Astrocyte of the cerebellum (primary cell): ENCODE measurements around the gene TENM4.

ENCODE experiments used
- DNase-seq: peaks from one replicate; pipeline ENCODE4 v3.0.0-alpha.2; 2011; ENCODE audit warnings: low read depth
- H3K4me3 ChIP-seq: 2 replicates; pipeline ENCODE4 v1.5.1; 2011; ENCODE audit warnings: mild to moderate bottlenecking, low read depth, low read length, moderate library complexity
- CTCF ChIP-seq: IDR thresholded peaks from 2 replicates; pipeline ENCODE4 v1.5.1; 2012; ENCODE audit warnings: low read length, low read depth, moderate library complexity, mild to moderate bottlenecking; ENCODE audit errors: missing control alignments
- in situ Hi-C: cut with HindIII; loops from 2 replicates; pipeline ENCODE4 v1.10.0; 2017; ENCODE audit warnings: low sequenced_read_pairs

The TENM4 gene

GRCh38 chr11:78878631-78879030 is 562.2 kb downstream of the TENM4 start:
- no peak for DNase-seq
- no peak overlapping the region for H3K4me3 ChIP-seq
- in situ Hi-C loops = no loop called here
- no peak for TF ChIP-seq CTCF

- in situ Hi-C loops = no loop called here
- TF ChIP-seq CTCF = no peak
- H3K4me3 ChIP-seq = no peak overlapping the region
- no peak for DNase-seq
These were observed 564.2 kb downstream of the TENM4 start for GRCh38 chr11:78876676-78877075.

GRCh38 chr11:78870655-78871054 is 570.2 kb downstream of the TENM4 start:
- TF ChIP-seq CTCF = no peak
- no peak overlapping the region for H3K4me3 ChIP-seq
- DNase-seq = no peak
- in situ Hi-C loops = no loop called here

GRCh38 chr11:78869293-78869692 is 571.5 kb downstream of the TENM4 start:
- no peak overlapping the region for H3K4me3 ChIP-seq
- in situ Hi-C loops = no loop called here
- DNase-seq = no peak
- no peak for TF ChIP-seq CTCF

GRCh38 chr11:78868563-78868962 is 572.3 kb downstream of the TENM4 start:
- in situ Hi-C loops = no loop called here
- DNase-seq = no peak
- H3K4me3 ChIP-seq = no peak overlapping the region
- no peak for TF ChIP-seq CTCF

GRCh38 chr11:78860720-78861422 is 580.0 kb downstream of the TENM4 start:
- DNase-seq = peak; percentile 16
- no peak overlapping the region for H3K4me3 ChIP-seq
- in situ Hi-C loops = no loop called here
- TF ChIP-seq CTCF = no peak
